Stimulated activated CD4-positive, alpha-beta T cell treated with anti-CD3 and anti-CD28 coated beads, Interleukin-12 subunit alpha, Interleukin-12 subunit beta, amount 100 ng/mL, for 24 hours (primary cell): ENCODE data around the gene GJD4.

Source experiments
- DNase-seq, 2 experiments: peaks; one replicate each; pipeline ENCODE4 v3.0.0-alpha.2; 2020; ENCODE audit warnings: low read depth in 2 of 2

GJD4 gene

DNA sequence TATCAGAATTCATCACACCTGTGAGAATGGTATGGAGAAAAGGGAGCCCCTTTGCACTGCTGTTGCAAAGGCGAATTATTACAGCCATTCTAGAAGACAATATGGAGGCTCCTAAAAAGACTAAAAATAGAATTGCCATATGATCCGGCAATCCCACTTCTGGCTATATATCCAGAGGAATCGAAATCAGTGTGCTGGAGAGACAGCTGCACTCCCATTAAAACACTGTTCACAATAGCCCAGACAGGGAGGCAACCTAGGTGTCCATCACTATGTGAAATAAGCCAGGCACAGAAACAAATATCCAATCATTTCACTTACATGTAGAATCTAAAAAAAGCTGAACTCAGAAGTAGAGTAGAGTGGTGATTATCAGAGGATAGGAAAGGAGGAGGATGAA, 26.0 kb upstream of the GJD4 start:
- no peak for DNase-seq

- no peak for DNase-seq
Measured at GRCh38 chr10:35579726-35580422, 25.3 kb upstream of the GJD4 start.

- no peak for DNase-seq
Measured at GRCh38 chr10:35580423-35580770, 24.7 kb upstream of the GJD4 start.

DNA sequence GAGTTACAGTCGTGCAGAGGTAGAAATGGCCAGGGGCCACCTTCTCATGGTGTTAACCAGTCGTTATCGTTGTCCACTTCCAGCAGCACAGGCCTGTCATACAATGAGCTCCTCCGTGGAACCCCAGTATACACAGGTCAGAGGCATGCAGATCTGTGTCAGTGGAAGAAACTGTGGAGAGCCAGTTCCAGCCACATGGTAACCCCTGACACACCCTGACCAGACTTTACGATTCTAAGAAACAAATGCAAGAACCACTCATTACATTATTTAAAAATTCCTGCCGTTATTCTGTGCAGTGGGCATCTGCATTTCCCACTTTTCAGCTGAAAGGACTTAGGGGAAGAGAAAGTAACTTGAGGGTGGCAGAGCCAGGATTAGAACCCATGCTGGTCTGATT, 23.5 kb upstream of the GJD4 start:
- no peak for DNase-seq

- DNase-seq, result no peak
Measured at GRCh38 chr10:35584946-35585345, 20.2 kb upstream of the GJD4 start.

- DNase-seq, result no peak
Measured at GRCh38 chr10:35585356-35585755, 19.8 kb upstream of the GJD4 start.

- DNase-seq, result no peak
Measured at GRCh38 chr10:35585903-35586535, 19.1 kb upstream of the GJD4 start.

- DNase-seq, result no peak
Measured at GRCh38 chr10:35588836-35589235, 16.3 kb upstream of the GJD4 start.

DNA sequence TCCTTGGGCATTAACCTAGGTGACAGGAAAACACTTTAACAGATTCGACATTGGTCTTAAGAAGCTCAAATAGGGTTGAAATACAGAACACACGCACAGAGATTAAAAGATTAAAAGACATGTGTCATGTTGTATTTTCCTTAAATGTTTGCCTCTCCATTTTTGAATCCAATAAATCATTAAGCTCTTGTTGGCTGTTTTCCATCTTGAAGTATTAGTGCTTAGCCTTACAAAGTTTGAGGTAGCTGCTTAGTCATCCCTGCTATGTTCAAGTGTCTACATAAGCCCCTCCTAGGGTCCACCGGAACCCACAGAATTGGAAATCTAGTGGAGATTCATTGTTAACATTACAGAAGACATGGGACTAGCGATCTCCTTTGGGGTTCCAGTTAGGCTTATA, 12.7 kb upstream of the GJD4 start:
- DNase-seq, result no peak

GRCh38 chr10:35594115-35595079, 10.7 kb upstream of the GJD4 start:
- DNase-seq, result no peak

GRCh38 chr10:35595106-35595505, 10.0 kb upstream of the GJD4 start:
- DNase-seq, result no peak

GRCh38 chr10:35598379-35598778, 6.8 kb upstream of the GJD4 start:
- DNase-seq, result no peak

DNA sequence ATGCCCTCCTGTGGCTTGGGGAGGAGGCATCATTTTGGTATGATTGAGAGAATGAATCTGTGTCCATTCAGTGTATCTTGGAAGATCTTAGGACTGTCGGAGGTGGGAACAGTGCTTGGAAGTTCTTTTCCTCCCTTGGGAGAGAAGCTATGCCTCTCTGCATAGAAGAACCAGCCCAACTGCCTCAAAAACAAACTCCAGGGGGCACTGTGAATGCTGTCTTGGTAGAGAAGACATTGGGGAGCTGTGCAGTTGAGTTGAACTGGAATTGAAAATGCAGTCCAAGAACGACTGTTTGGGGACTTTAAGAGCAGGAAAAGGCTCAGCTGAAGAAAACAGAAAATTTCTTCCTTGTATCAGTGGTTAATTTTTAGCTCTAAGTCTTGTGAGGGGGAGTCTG, 4.9 kb upstream of the GJD4 start:
- DNase-seq, result no peak

DNA sequence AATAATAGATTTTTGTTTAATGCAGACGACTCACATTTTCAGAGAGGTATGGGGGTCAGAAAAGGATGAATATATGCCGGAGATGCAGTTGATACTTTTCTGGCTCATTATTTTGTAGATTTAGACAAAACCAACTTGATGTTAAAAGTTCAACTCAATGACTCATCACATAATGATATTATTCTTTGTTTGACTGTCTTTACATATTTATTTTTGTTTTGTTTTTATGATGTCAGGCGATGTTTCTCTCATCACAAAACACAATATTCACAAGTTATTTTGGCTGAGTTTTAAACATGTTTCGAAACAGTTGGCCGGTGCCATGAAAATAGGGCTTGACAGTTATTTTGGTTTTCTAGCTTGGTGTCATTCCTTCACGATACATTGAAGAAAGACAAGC, 1.3 kb downstream of the GJD4 start:
- DNase-seq, result no peak

DNA sequence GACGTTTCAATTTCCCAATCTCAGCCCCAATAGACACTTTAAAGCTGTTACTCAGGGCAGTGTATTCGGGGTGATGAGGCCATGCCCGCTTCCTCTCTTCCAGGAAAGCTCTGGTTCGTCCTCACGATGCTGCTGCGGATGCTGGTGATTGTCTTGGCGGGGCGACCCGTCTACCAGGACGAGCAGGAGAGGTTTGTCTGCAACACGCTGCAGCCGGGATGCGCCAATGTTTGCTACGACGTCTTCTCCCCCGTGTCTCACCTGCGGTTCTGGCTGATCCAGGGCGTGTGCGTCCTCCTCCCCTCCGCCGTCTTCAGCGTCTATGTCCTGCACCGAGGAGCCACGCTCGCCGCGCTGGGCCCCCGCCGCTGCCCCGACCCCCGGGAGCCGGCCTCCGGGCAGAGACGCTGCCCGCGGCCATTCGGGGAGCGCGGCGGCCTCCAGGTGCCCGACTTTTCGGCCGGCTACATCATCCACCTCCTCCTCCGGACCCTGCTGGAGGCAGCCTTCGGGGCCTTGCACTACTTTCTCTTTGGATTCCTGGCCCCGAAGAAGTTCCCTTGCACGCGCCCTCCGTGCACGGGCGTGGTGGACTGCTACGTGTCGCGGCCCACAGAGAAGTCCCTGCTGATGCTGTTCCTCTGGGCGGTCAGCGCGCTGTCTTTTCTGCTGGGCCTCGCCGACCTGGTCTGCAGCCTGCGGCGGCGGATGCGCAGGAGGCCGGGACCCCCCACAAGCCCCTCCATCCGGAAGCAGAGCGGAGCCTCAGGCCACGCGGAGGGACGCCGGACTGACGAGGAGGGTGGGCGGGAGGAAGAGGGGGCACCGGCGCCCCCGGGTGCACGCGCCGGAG, 2.6 kb downstream of the GJD4 start:
- DNase-seq, result no peak

DNA sequence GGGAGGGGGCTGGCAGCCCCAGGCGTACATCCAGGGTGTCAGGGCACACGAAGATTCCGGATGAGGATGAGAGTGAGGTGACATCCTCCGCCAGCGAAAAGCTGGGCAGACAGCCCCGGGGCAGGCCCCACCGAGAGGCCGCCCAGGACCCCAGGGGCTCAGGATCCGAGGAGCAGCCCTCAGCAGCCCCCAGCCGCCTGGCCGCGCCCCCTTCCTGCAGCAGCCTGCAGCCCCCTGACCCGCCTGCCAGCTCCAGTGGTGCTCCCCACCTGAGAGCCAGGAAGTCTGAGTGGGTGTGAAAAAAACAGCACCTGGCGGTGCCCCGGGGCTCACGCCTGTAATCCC, 3.2 kb downstream of the GJD4 start:
- no peak for DNase-seq

DNA sequence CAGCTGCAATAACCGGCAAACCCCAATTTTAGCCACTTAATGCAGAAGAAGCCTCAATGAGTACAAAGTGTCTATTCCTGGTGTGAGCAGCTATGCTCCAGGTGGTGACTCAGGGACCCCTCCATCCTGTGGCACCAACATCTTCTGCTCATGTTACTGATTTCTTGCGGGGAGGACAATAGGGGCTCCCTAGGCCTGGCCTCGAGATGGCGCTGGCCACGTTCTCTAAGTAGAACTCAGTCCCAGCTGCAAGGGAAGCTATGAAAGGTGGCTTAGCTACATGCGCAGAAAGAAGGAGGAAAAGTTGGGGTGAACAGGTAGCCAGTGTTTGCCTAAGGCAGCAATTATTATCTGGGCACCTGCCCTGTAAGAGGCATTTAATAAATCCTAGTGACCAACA, 6.6 kb downstream of the GJD4 start:
- DNase-seq, result no peak

- no peak for DNase-seq
Measured at GRCh38 chr10:35612385-35613106, 7.4 kb downstream of the GJD4 start.

- no peak for DNase-seq
Measured at GRCh38 chr10:35613107-35613440, 7.9 kb downstream of the GJD4 start.

DNA sequence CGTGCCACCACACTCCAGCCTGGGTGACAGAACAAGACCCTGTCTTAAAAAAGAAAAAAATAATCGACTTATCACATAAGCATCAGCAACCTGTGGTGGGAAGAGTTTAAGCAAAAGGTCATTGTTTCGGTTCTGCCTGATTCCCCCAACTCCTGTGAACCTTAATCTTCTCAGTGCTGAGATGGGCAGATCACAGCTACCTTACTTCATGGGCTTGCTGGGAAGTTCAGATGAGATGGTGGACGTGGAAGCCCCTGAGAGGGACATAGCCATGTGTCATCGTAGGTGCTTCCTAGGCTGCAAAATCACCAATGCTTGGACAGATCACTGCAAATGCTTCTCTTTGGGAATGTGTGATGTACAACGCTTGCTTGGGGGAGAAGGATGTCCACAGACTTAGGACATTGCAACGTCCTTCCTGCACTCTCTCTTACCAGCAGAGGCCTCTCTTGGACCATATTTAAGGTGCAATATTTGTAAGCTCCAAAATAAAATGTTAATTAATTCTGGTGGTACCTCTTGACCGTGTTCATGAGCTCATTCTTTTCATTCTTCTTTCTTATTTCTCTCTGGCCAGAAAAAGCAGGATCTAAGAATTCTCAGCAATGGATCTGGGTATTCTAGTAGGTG, 8.6 kb downstream of the GJD4 start:
- DNase-seq, result no peak

DNA sequence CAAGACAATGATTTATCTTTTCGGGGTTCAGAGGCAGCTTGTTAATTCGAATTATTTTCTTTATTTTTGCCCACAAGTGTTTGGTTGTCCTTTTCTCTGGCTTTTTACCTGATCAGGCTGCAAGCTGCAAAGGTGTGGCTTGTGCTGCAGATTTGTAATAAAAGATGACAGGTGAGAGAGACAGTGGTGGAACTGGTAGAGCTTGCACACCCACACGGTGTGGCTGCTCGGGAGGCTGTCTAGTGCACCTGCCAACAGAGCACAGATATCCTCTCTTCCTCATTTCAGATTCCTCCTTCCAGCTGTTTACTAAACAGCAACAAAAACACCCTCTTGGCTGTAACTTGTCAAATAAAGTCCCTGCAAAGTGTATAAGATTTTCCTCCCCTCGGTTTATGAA, 9.2 kb downstream of the GJD4 start:
- DNase-seq, result no peak
